GM18502 (cell line): ENCODE data around the gene FUNDC1.

Experiments used
- ATAC-seq: cut with Tn5 transposase; IDR thresholded peaks from one replicate; pipeline ENCODE4 v1.9.1; 2021; ENCODE audit warnings: mild to moderate bottlenecking; ENCODE audit not compliant: unreplicated experiment, poor library complexity

FUNDC1 gene

GRCh38 chrX:44483965-44484606 is 58.6 kb downstream of the FUNDC1 start:
- ATAC-seq, result no peak

GRCh38 chrX:44482575-44482974 is 60.1 kb downstream of the FUNDC1 start:
- ATAC-seq, result no peak

- ATAC-seq, result no peak
Observed at GRCh38 chrX:44480591-44480990, 62.1 kb downstream of the FUNDC1 start.

- no peak for ATAC-seq
Observed at GRCh38 chrX:44474410-44474809, 68.2 kb downstream of the FUNDC1 start.
